ENCODE results near the gene FNDC3B. TPM values are rescaled to one million over a fixed set of nuclear protein-coding genes. Genes with fewer than 3 reads are reported as not detected.

Gene FNDC3B
- total RNA-seq, 2 experiments from 2014 or later, result 10.6 to 12.0 TPM

GRCh38 chr3:172203522-172204258 is 164.3 kb downstream of the FNDC3B start:
- TF ChIP-seq CTCF (IDR thresholded peaks at IDR 0.05), result no peak
- intact Hi-C loops (cut with micrococcal nuclease), result no loop called here
- Mint-ChIP-seq H3K27ac (no peak overlapping the region), H3K9me3 (peaks cover 9% of the 10 kb centered on the region), H3K27me3 (no peaks in the 10 kb centered on the region), H3K4me3 (no peak overlapping the region), H3K4me1 (ENCODE audit: low read depth) (no peaks in the 10 kb centered on the region), H3K36me3 (ENCODE audit: low read depth) (peaks cover 13% of the 10 kb centered on the region)
- ChIA-PET POLR2A (no interaction called here), CTCF (no interaction called here)
- ATAC-seq (no peak), DNase-seq (no peak)

GRCh38 chr3:172204716-172205115 is 165.3 kb downstream of the FNDC3B start:
- POLR2A ChIA-PET, result no interaction called here
- DNase-seq (no peak), ATAC-seq (no peak)
- intact Hi-C loops (cut with micrococcal nuclease), result no loop called here
- peaks cover 9% of the 10 kb centered on the region for H3K9me3 Mint-ChIP-seq
- H3K4me1 Mint-ChIP-seq (ENCODE audit: low read depth), result no peaks in the 10 kb centered on the region
- H3K4me3 Mint-ChIP-seq, result no peak overlapping the region
- CTCF ChIA-PET, result no interaction called here
- no peak overlapping the region for H3K27ac Mint-ChIP-seq
- peaks cover 12% of the 10 kb centered on the region for H3K36me3 Mint-ChIP-seq (ENCODE audit: low read depth)
- TF ChIP-seq CTCF (IDR thresholded peaks at IDR 0.05), result no peak
- no peaks in the 10 kb centered on the region for H3K27me3 Mint-ChIP-seq

DNA sequence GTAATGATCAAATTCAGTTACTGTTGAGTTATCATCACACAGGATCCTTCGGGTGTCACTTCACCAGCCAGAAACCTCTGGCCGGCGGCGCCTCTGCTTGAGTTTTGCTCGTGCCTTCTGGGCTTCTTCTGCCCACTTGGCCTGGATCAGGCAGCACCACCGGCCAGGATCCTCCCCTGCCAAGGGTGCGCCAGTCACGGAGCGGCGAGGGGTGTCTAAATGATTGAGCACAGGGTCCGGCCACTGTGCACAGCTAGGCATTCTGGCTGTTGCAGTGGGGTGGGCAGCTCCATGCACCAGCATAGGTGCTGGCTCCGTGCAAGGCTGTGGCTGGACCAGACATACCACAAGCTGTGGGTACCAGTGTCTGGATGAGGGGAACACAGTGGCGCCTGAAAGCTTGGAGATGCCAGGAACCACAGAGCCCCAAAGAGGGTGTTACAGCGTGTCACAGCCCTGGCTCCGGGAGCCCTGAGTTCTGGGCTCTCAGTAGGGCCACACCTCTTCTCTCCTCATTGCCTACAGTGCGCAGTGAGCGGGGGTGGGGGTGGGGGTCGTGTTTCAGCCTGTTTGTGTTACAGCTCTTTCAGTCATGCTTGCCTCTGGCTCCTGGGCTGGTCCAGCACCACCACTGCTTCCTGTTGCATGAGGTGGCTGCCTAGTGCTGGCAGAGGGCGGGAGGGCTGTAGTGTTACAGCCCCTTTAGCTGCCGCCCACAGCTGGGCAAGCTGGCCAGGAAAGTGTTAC is 169.4 kb downstream of the FNDC3B start:
- peaks cover 8% of the 10 kb centered on the region for H3K4me1 Mint-ChIP-seq (ENCODE audit: low read depth)
- ATAC-seq (no peak), DNase-seq (no peak)
- intact Hi-C loops (cut with micrococcal nuclease), result no loop called here
- no peak overlapping the region for H3K27ac Mint-ChIP-seq
- TF ChIP-seq CTCF (IDR thresholded peaks at IDR 0.05), result no peak
- no peak overlapping the region for H3K4me3 Mint-ChIP-seq
- H3K9me3 Mint-ChIP-seq, result peaks cover 7% of the 10 kb centered on the region
- H3K27me3 Mint-ChIP-seq, result no peaks in the 10 kb centered on the region
- H3K36me3 Mint-ChIP-seq (ENCODE audit: low read depth), result peaks cover 9% of the 10 kb centered on the region
- CTCF ChIA-PET, result no interaction called here
- POLR2A ChIA-PET, result no interaction called here

- no peak for ATAC-seq
- no peak for TF ChIP-seq CTCF (IDR thresholded peaks at IDR 0.05)
- Mint-ChIP-seq H3K27ac (no peak overlapping the region), H3K27me3 (no peaks in the 10 kb centered on the region), H3K4me3 (no peak overlapping the region), H3K9me3 (peaks cover 5% of the 10 kb centered on the region), H3K36me3 (ENCODE audit: low read depth) (peaks cover 5% of the 10 kb centered on the region), H3K4me1 (ENCODE audit: low read depth) (peaks cover 14% of the 10 kb centered on the region)
- POLR2A ChIA-PET, result no interaction called here
- intact Hi-C loops (cut with micrococcal nuclease), result no loop called here
- CTCF ChIA-PET, result no interaction called here
- DNase-seq, result no peak
Measured at GRCh38 chr3:172209333-172210321, 170.2 kb downstream of the FNDC3B start.

Data from activated CD8-positive, alpha-beta T cell treated with anti-CD3 and anti-CD28 coated beads for 36 hours (primary cell).